H9 (cell line): ENCODE results near the gene ADGRD1. TPM values are rescaled to one million over a fixed set of nuclear protein-coding genes. Genes with fewer than 3 reads are reported as not detected.

Source experiments
- DNase-seq: peaks from one replicate; pipeline ENCODE4 v3.0.0-alpha.2; 2017
- H2AFZ ChIP-seq: one replicate; pipeline ENCODE4 v1.6.1; 2013; ENCODE audit warnings: mild to moderate bottlenecking, low read length, control low read depth, moderate library complexity
- H2AK5ac ChIP-seq: 2 replicates; pipeline ENCODE4 v1.6.1; 2013; ENCODE audit warnings: low read length, control low read depth, mixed read lengths; ENCODE audit not compliant: insufficient read length
- H2BK120ac ChIP-seq: one replicate; pipeline ENCODE4 v1.6.1; 2013; ENCODE audit warnings: low read depth, mild to moderate bottlenecking, low read length, control low read depth, inconsistent platforms; ENCODE audit not compliant: poor library complexity, severe bottlenecking
- H2BK12ac ChIP-seq: 2 replicates; pipeline ENCODE4 v1.6.1; 2013; ENCODE audit warnings: low read length, control low read depth, mixed read lengths, low read depth; ENCODE audit not compliant: insufficient read length
- H2BK15ac ChIP-seq: 2 replicates; pipeline ENCODE4 v1.6.1; 2013; ENCODE audit warnings: low read depth, low read length, control low read depth
- H2BK20ac ChIP-seq: one replicate; pipeline ENCODE4 v1.6.1; 2013; ENCODE audit warnings: low read depth, mild to moderate bottlenecking, low read length, control low read depth, inconsistent platforms; ENCODE audit not compliant: poor library complexity, severe bottlenecking
- H2BK5ac ChIP-seq: 2 replicates; pipeline ENCODE4 v1.6.1; 2013; ENCODE audit warnings: low read length, control low read depth, mixed read lengths; ENCODE audit not compliant: insufficient read length
- H3K14ac ChIP-seq: 2 replicates; pipeline ENCODE4 v1.6.1; 2013; ENCODE audit warnings: low read length, control low read depth; ENCODE audit not compliant: insufficient read depth
- H3K18ac ChIP-seq: 2 replicates; pipeline ENCODE4 v1.6.1; 2013; ENCODE audit warnings: low read depth, mild to moderate bottlenecking, mixed read lengths, low read length, control low read depth; ENCODE audit not compliant: insufficient read length
- H3K23ac ChIP-seq: 2 replicates; pipeline ENCODE4 v1.6.1; 2013; ENCODE audit warnings: low read length, control low read depth, mixed read lengths, low read depth; ENCODE audit not compliant: insufficient read length
- H3K23me2 ChIP-seq: 2 replicates; pipeline ENCODE4 v1.6.1; 2013; ENCODE audit warnings: low read depth, mild to moderate bottlenecking, mixed read lengths, low read length, control low read depth; ENCODE audit not compliant: insufficient read length, poor library complexity, severe bottlenecking
- H3K27ac ChIP-seq: 2 replicates; pipeline ENCODE4 v1.5.1; 2013; ENCODE audit warnings: low read length, control low read depth, mixed read lengths, low read depth; ENCODE audit not compliant: insufficient read length
- H3K27me3 ChIP-seq: 2 replicates; pipeline ENCODE4 v1.6.1; 2013; ENCODE audit warnings: low read length, control low read depth, inconsistent platforms; ENCODE audit not compliant: insufficient read depth
- H3K4ac ChIP-seq: 2 replicates; pipeline ENCODE4 v1.6.1; 2013; ENCODE audit warnings: low read depth, mild to moderate bottlenecking, control low read depth, inconsistent platforms, low read length, moderate library complexity
- H3K4me1 ChIP-seq: 2 replicates; pipeline ENCODE4 v1.6.1; 2013; ENCODE audit warnings: low read length, control low read depth, inconsistent platforms; ENCODE audit not compliant: insufficient read depth
- H3K4me2 ChIP-seq: 2 replicates; pipeline ENCODE4 v1.6.1; 2013; ENCODE audit warnings: low read length, control low read depth, mixed read lengths; ENCODE audit not compliant: insufficient read length, insufficient read depth
- H3K56ac ChIP-seq: 2 replicates; pipeline ENCODE4 v1.6.1; 2013; ENCODE audit warnings: low read depth, mild to moderate bottlenecking, mixed read lengths, low read length, control low read depth; ENCODE audit not compliant: insufficient read length
- H3K79me1 ChIP-seq: 2 replicates; pipeline ENCODE4 v1.6.1; 2013; ENCODE audit warnings: low read depth, mild to moderate bottlenecking, moderate library complexity, low read length, control low read depth, inconsistent platforms; ENCODE audit not compliant: insufficient read depth, poor library complexity, severe bottlenecking
- H3K79me2 ChIP-seq: 2 replicates; pipeline ENCODE4 v1.6.1; 2013; ENCODE audit warnings: low read length, control low read depth, inconsistent platforms; ENCODE audit not compliant: insufficient read depth
- H3K9ac ChIP-seq: 2 replicates; pipeline ENCODE4 v1.6.1; 2013; ENCODE audit warnings: low read length, control low read depth, mixed read lengths; ENCODE audit not compliant: insufficient read length; ENCODE audit errors: extremely low read depth
- H3K9me3 ChIP-seq: one replicate; pipeline ENCODE4 v1.6.1; 2013; ENCODE audit warnings: low read depth, low read length, inconsistent platforms; ENCODE audit not compliant: control insufficient read depth
- H3T11ph ChIP-seq: one replicate; pipeline ENCODE4 v1.6.1; 2013; ENCODE audit warnings: mild to moderate bottlenecking, low read length, control low read depth, inconsistent platforms
- H4K20me1 ChIP-seq: one replicate; pipeline ENCODE4 v1.6.1; 2013; ENCODE audit not compliant: control insufficient read depth, insufficient read length, insufficient read depth
- H4K5ac ChIP-seq: 2 replicates; pipeline ENCODE4 v1.6.1; 2013; ENCODE audit warnings: low read depth, mild to moderate bottlenecking, mixed read lengths, low read length, control low read depth; ENCODE audit not compliant: insufficient read length
- H4K8ac ChIP-seq: replicated peaks from 2 replicates; pipeline ENCODE4 v1.6.1; 2013; ENCODE audit warnings: low read length, control low read depth, mixed read lengths, low read depth; ENCODE audit not compliant: insufficient read length
- H4K91ac ChIP-seq: 2 replicates; pipeline ENCODE4 v1.6.1; 2013; ENCODE audit warnings: low read depth, mild to moderate bottlenecking, moderate library complexity, mixed read lengths, low read length, control low read depth; ENCODE audit not compliant: insufficient read length
- H3K27ac Mint-ChIP-seq, 3 experiments: 2 replicates in 2 of 3; 3 replicates in 1 of 3; pipeline ENCODE4 v1.8.0; 2020 to 2021; ENCODE audit warnings: mixed read lengths in 3 of 3, mild to moderate bottlenecking in 1 of 3, moderate library complexity in 1 of 3
- H3K27me3 Mint-ChIP-seq: 2 replicates; pipeline ENCODE4 v1.8.0; 2021; ENCODE audit warnings: low read depth, mild to moderate bottlenecking, moderate library complexity, mixed read lengths
- H3K36me3 Mint-ChIP-seq, 3 experiments: 2 replicates in 2 of 3; 3 replicates in 1 of 3; pipeline ENCODE4 v1.8.0; 2020 to 2021; ENCODE audit warnings: low read depth in 3 of 3, mixed read lengths in 3 of 3; ENCODE audit not compliant: insufficient read depth in 1 of 3
- H3K4me1 Mint-ChIP-seq, 2 experiments: 2 replicates each; pipeline ENCODE4 v1.8.0; 2020; ENCODE audit warnings: mixed read lengths in 2 of 2
- H3K4me3 Mint-ChIP-seq, 2 experiments: 2 replicates in 1 of 2; 3 replicates in 1 of 2; pipeline ENCODE4 v1.8.0; 2020 to 2021; ENCODE audit warnings: mild to moderate bottlenecking in 2 of 2, mixed read lengths in 2 of 2, moderate library complexity in 1 of 2
- H3K9me3 Mint-ChIP-seq, 2 experiments: 2 replicates in 1 of 2; 3 replicates in 1 of 2; pipeline ENCODE4 v1.8.0; 2020; ENCODE audit warnings: mild to moderate bottlenecking in 2 of 2, mixed read lengths in 2 of 2, moderate library complexity in 1 of 2
- WGBS: extraction: QIAGEN DNeasy Blood & Tissue Kit; methylation state at CpG from one replicate; pipeline ENCODE4 v1.1.7; 2013; ENCODE audit warnings: missing lambda C conversion rate, low lambda C conversion rate, mixed read lengths; ENCODE audit not compliant: insufficient read length; ENCODE audit errors: extremely low coverage; 5-methylcytosine and 5-hydroxymethylcytosine counted together
- total RNA-seq: library from RNA; stranded (reverse); gene quantifications from 2 replicates; pipeline ENCODE4 v1.2.1, GENCODE V29; 2021
- TF ChIP-seq, protein P1 (sequence below): fragments of 200-600 bp; sonication (generic); conservative IDR thresholded peaks from 3 replicates; pipeline ENCODE4 v1.8.0; 2021; ENCODE audit warnings: antibody characterized with exemption, mild to moderate bottlenecking

Gene ADGRD1
- total RNA-seq, 1 experiment from 2014 or later = 0.52 TPM

DNA sequence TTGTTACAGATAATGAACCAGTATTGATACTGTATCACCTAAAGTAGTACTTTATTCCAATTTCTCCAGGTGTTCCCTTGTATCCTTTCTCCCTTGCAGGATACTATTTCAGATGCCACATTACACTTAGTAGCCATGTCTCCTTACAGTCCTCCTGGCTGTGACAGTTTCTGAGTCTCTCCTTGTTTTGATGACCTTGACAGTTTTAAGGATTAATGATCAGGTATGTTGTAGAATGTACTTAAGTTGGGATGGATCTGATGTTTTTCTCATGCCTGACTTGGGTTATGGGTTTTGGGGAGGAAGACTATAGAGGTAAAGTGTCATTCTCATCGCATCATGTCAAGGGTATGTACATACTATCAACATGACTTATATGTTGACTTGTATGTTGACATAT, 193.6 kb downstream of the ADGRD1 start:
- Mint-ChIP-seq H3K27ac (no peak overlapping the region), H3K4me3 (no peak overlapping the region), H3K4me1 (0 out of 4 replicates have a peak, but pooled peaks cover 0 to 5% of the 10 kb centered on the region in 2 experiments), H3K9me3 (0 out of 5 replicates have a peak, but pooled peaks cover 0 to 2% of the 10 kb centered on the region in 2 experiments), H3K36me3 (no peaks in the 10 kb centered on the region), H3K27me3 (peaks cover 25% of the 10 kb centered on the region)
- Histone ChIP-seq H2BK20ac (no peak overlapping the region), H3T11ph (no peak overlapping the region), H2BK5ac (no peak overlapping the region), H3K4me1 (no peaks in the 10 kb centered on the region), H3K23ac (no peak overlapping the region), H2BK120ac (no peak overlapping the region), H3K23me2 (no peaks in the 10 kb centered on the region), H3K14ac (no peak overlapping the region), H4K5ac (no peak overlapping the region), H4K91ac (no peak overlapping the region), H2AFZ (no peak overlapping the region), H3K9me3 (no peaks in the 10 kb centered on the region), H3K4me2 (no peak overlapping the region), H3K79me2 (no peaks in the 10 kb centered on the region), H4K20me1 (no peaks in the 10 kb centered on the region), H3K79me1 (no peaks in the 10 kb centered on the region), H2AK5ac (no peak overlapping the region), H3K4ac (no peak overlapping the region), H3K9ac (no peak overlapping the region), H2BK15ac (no peak overlapping the region), H3K27ac (no peak overlapping the region), H3K27me3 (no peaks in the 10 kb centered on the region), H3K56ac (no peak overlapping the region), H2BK12ac (no peak overlapping the region), H4K8ac (no peak overlapping the region), H3K18ac (no peak overlapping the region)
- no peak for DNase-seq
- no CpG with 5 or more reads among the region's 1 CpG for WGBS
- TF ChIP-seq, protein P1, sequence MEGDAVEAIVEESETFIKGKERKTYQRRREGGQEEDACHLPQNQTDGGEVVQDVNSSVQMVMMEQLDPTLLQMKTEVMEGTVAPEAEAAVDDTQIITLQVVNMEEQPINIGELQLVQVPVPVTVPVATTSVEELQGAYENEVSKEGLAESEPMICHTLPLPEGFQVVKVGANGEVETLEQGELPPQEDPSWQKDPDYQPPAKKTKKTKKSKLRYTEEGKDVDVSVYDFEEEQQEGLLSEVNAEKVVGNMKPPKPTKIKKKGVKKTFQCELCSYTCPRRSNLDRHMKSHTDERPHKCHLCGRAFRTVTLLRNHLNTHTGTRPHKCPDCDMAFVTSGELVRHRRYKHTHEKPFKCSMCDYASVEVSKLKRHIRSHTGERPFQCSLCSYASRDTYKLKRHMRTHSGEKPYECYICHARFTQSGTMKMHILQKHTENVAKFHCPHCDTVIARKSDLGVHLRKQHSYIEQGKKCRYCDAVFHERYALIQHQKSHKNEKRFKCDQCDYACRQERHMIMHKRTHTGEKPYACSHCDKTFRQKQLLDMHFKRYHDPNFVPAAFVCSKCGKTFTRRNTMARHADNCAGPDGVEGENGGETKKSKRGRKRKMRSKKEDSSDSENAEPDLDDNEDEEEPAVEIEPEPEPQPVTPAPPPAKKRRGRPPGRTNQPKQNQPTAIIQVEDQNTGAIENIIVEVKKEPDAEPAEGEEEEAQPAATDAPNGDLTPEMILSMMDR = no peak
